Retinal pigment epithelial cell (primary cell): Measurements from ENCODE around the gene UTP18.
"Not testable (repeated sequence)": the region's sequence is repeated elsewhere in the genome, so short reads cannot be mapped to it uniquely, and the experiment has no call there.

ENCODE experiments used
- DNase-seq: peaks from one replicate; pipeline ENCODE4 v3.0.0-alpha.2; 2010; ENCODE audit warnings: low read depth
- H3K4me3 ChIP-seq: 2 replicates; pipeline ENCODE4 v1.5.1; 2011; ENCODE audit warnings: mild to moderate bottlenecking, low read length, control low read depth, moderate library complexity
- TF ChIP-seq, protein P1 (sequence below): conservative IDR thresholded peaks from 2 replicates; pipeline ENCODE4 v1.5.1; 2011; ENCODE audit warnings: low read depth, low read length, control low read depth, inconsistent platforms

UTP18 gene

GRCh38 chr17:51272812-51273211 lies 12.5 kb downstream of the UTP18 start:
- DNase-seq = no peak
- no peak overlapping the region for H3K4me3 ChIP-seq
- TF ChIP-seq, protein P1, sequence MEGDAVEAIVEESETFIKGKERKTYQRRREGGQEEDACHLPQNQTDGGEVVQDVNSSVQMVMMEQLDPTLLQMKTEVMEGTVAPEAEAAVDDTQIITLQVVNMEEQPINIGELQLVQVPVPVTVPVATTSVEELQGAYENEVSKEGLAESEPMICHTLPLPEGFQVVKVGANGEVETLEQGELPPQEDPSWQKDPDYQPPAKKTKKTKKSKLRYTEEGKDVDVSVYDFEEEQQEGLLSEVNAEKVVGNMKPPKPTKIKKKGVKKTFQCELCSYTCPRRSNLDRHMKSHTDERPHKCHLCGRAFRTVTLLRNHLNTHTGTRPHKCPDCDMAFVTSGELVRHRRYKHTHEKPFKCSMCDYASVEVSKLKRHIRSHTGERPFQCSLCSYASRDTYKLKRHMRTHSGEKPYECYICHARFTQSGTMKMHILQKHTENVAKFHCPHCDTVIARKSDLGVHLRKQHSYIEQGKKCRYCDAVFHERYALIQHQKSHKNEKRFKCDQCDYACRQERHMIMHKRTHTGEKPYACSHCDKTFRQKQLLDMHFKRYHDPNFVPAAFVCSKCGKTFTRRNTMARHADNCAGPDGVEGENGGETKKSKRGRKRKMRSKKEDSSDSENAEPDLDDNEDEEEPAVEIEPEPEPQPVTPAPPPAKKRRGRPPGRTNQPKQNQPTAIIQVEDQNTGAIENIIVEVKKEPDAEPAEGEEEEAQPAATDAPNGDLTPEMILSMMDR = no peak

DNA sequence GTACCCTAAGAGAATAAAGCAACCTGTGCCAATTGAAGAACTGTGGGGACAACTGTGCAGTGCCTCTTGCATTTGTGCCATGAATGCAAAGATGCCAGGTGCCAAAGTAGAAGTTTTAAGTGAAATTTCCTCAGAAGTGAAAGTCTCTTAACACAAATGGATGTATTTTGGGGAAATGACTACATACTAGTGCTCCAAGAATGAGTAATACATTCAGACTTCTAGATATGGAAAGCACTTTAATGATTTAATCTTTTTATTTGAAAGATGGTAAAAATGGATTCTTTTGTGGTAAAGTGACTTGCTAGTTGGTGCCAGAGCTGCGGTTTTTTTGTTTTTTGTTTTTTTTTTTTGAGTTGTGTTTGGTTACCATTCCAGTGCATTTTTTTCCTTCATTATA lies 15.0 kb downstream of the UTP18 start:
- H3K4me3 ChIP-seq = no peak overlapping the region
- TF ChIP-seq, protein P1 = no peak
- no peak for DNase-seq

GRCh38 chr17:51279183-51279582 lies 18.8 kb downstream of the UTP18 start:
- TF ChIP-seq, protein P1 = no peak
- DNase-seq = no peak
- H3K4me3 ChIP-seq = no peak overlapping the region

- TF ChIP-seq, protein P1 = no peak
- H3K4me3 ChIP-seq = no peak overlapping the region
- DNase-seq = no peak
These were observed 27.1 kb downstream of the UTP18 start for GRCh38 chr17:51287412-51287811.

GRCh38 chr17:51289696-51290111 lies 29.4 kb downstream of the UTP18 start:
- DNase-seq = peak; percentile 63
- no peak overlapping the region for H3K4me3 ChIP-seq
- TF ChIP-seq, protein P1 = no peak

- not testable (repeated sequence) for H3K4me3 ChIP-seq, DNase-seq
These were observed 34.0 kb downstream of the UTP18 start for GRCh38 chr17:51294338-51294737.

DNA sequence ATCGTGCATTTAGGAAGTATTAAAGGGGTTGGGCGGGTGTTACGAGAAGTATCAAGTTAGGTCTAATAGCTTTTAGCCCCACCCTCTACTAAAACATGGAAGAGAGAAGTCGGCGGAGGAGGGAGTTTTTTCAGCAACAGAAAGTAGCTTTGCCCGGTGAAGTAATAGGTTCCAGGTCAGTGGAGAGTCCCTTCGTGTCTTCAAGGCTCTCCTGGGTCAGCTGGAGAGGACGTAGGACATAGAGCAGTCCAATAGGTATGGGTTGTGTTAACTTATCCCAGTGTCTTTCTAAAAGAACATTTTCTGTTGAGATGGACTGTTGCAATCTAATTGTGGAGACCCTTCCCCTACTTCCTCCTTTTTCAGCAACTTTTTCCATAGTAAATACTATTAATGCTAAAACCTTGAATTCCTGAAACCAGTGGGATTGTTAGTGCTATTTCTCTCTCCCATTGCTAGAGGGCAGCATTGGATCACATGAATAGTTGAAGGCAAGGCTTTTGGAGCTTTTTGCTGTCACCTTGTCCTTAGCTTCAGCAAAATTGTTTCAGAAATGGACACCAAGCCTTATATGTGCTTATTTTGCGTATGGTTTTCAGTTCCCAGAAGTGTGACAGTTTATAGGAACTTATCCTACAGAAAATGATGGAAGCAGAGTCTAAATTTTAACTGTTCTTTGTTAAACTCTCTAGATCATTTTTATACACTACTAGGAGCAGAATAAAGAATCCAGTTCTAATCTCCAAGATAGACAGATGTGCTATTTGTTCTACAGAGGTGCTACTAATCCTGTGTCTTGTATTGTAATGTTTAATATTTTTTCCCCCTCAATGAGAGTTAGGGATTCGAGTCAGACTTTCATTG lies 38.4 kb downstream of the UTP18 start:
- TF ChIP-seq, protein P1 = peak; percentile 88
- H3K4me3 ChIP-seq = no peak overlapping the region
- no peak for DNase-seq
